Tibial artery (tissue), 4 donors: ENCODE results near the gene ACOX1.

Experiments used
- DNase-seq, 2 donors: peaks; one replicate each; pipeline ENCODE4 v3.0.0-alpha.2; 2019
- H3K27ac ChIP-seq, 2 donors: fragments of 200-600 bp; sonication (generic) in 1 of 2; 1 replicate in 1 of 2; 2 replicates in 1 of 2; pipeline ENCODE4 v1.5.1; 2018 to 2019; ENCODE audit warnings: mild to moderate bottlenecking in 1 of 2
- H3K27me3 ChIP-seq, 2 donors: fragments of 200-600 bp; sonication (generic) in 1 of 2; one replicate each; pipeline versions ENCODE4 v1.5.1 to v1.6.0; 2016 to 2019
- H3K36me3 ChIP-seq, 3 donors: fragments of 200-600 bp; sonication (generic) in 2 of 3; one replicate each; pipeline ENCODE4 v1.5.1; 2016 to 2019; ENCODE audit warnings: mild to moderate bottlenecking in 2 of 3
- H3K4me1 ChIP-seq, 4 donors: fragments of 200-600 bp; sonication (generic) in 2 of 4; 1 replicate in 3 of 4; 2 replicates in 1 of 4; pipeline ENCODE4 v1.5.1; 2016 to 2019
- H3K4me3 ChIP-seq, 2 donors: fragments of 200-600 bp; sonication (generic) in 1 of 2; 1 replicate in 1 of 2; 2 replicates in 1 of 2; pipeline ENCODE4 v1.5.1; 2018 to 2019; ENCODE audit warnings: mild to moderate bottlenecking in 2 of 2
- H3K9me3 ChIP-seq, 3 donors: fragments of 200-600 bp; sonication (generic) in 1 of 3; one replicate each; pipeline ENCODE4 v1.5.1; 2016 to 2019
- intact Hi-C: fragments of 100-400 bp; cut with DNase I; formaldehyde crosslinking; loops from one replicate; pipeline ENCODE4 v1.15.0; 2023; ENCODE audit warnings: low total_unique reads
- TF ChIP-seq, protein P1 (sequence below), 2 experiments: fragments of 200-600 bp in 1 of 2; fragments of 450-650 bp in 1 of 2; IDR thresholded peaks; one replicate each; pipeline ENCODE4 v1.5.1; 2017 to 2019; ENCODE audit warnings: antibody characterized with exemption in 2 of 2, mild to moderate bottlenecking in 1 of 2, moderate library complexity in 1 of 2

ACOX1 gene

DNA sequence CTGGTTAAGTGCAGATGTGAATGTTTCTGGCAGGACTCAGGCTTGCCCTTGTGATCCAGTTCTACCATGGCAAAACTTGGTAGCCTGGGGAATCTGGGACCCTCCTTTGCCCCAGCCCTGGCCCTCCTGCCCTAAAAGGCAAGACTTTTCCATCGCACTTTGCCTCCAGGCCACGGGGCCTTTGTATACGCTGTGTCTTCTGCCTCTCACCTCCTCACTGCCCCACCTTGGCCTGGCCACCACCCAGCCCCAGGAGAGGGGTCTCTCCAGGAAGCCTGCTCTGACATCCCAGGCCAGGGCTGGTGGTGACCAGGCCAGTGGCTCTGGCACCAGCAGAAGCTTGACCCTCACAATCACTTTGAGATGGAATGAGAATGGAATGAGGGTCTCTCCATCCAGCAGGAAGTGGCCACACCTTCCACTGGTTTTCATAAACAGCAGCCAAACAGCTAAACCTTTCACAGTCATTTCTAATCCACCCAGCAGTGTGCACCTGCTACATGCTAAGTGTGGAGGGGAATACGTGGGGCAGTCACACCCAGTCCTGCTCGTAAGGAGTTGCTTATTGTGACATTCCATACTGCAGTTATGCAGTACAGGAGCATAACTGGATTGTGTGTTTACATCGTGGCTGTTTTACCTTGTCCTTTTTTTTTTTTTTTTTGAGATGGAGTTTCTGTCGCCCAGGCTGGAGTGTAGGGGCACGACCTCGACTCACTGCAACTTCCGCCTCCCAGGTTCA is 72.7 kb downstream of the ACOX1 start:
- DNase-seq, result no peak
- TF ChIP-seq, protein P1, sequence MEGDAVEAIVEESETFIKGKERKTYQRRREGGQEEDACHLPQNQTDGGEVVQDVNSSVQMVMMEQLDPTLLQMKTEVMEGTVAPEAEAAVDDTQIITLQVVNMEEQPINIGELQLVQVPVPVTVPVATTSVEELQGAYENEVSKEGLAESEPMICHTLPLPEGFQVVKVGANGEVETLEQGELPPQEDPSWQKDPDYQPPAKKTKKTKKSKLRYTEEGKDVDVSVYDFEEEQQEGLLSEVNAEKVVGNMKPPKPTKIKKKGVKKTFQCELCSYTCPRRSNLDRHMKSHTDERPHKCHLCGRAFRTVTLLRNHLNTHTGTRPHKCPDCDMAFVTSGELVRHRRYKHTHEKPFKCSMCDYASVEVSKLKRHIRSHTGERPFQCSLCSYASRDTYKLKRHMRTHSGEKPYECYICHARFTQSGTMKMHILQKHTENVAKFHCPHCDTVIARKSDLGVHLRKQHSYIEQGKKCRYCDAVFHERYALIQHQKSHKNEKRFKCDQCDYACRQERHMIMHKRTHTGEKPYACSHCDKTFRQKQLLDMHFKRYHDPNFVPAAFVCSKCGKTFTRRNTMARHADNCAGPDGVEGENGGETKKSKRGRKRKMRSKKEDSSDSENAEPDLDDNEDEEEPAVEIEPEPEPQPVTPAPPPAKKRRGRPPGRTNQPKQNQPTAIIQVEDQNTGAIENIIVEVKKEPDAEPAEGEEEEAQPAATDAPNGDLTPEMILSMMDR (IDR thresholded peaks at IDR 0.05), result no peak
- intact Hi-C loops, result loop anchor here (10.0 kb wide), 1 partner anchor 368 kb away; no protein-coding TSS in a partner anchor
- no peaks in the 10 kb centered on the region for H3K9me3 ChIP-seq
- H3K27ac ChIP-seq, result no peak overlapping the region
- peaks cover 0 to 18% (median 10%) of the 10 kb centered on the region in 4 donors for H3K4me1 ChIP-seq
- H3K36me3 ChIP-seq, result peaks cover 7 to 18% (median 16%) of the 10 kb centered on the region in 3 donors
- no peaks in the 10 kb centered on the region for H3K27me3 ChIP-seq
- H3K4me3 ChIP-seq, result no peak overlapping the region

DNA sequence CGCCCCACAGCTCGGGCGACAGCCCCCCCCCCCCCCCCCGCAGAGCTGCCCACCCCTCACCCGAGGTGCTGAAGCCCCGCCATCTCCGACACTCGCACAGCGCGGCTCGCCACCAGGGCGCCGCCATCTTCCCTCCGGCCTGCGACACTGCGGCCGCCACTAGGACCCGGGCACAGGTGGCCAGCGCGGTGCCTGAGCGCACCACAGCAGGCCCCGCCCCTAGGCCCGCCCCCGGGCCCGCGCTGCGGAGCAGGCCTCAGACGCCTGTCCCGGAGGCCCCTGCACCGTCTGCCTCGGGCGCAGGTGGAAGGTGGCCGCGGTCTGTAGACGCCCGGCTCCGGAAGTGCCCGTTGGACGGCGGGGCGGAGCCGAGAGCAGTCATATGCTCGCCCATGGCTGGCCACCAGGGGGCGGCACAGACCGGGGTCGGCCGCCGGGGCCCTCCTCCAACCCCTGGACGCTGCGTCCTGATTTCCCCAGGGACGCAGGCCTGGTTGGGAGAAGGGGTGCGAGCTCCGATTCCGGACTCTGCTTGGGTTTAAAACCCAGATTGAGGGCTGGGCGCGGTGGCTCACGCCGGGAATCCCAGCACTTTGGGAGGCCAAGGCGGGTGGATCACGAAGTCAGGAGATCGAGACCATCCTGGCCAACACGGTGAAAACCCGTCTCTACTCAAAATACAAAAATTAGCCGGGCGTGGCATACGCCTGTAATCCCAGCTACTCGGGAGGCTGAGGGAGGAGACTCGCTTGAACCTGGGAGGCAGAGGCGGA is 74.0 kb downstream of the ACOX1 start, which contains the start of gene MRPL38:
Gene MRPL38, minus strand, starts transcription at position 136 of the 773 bp plus-strand sequence. Its CDS starts 9 bp downstream, at position 127.
- no peaks in the 10 kb centered on the region for H3K9me3 ChIP-seq
- no peaks in the 10 kb centered on the region for H3K27me3 ChIP-seq
- peak within 1 kb of the TSS; percentile 84 to 91 for H3K27ac ChIP-seq
- H3K4me3 ChIP-seq, result peak within 1 kb of the TSS; percentile 75 to 79
- TF ChIP-seq, protein P1 (IDR thresholded peaks at IDR 0.05), result peak; percentile 96 to 100
- peaks cover 14 to 32% (median 30%) of the 10 kb centered on the region in 3 donors for H3K36me3 ChIP-seq
- intact Hi-C loops, result loop anchor here (2.0 to 10.0 kb wide), 2 partner anchors 102 to 370 kb away; no protein-coding TSS in a partner anchor
- peaks cover 0 to 14% (median 8%) of the 10 kb centered on the region in 4 donors for H3K4me1 ChIP-seq
- DNase-seq, result peak; percentile 89 to 96

DNA sequence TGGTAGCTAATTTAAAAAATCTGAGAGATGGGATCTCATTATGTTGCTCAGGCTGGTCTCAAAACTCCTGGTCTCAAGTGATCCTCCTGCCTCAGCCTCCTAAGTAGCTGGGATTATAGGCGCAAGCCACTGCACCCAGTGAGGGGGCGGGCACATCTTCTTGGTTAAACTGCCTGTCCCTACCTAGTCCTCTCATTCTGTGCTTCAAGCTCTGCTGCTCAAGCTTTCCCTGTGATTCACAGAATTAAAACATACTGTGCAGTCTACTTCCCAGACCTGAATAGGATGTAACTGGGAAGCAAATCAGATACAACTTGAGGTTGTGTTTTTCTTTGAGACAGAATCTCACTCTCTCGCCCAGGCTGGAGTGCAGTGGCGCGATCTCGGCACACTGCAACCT is 76.6 kb downstream of the ACOX1 start:
- DNase-seq, result no peak
- peaks cover 0 to 17% (median 9%) of the 10 kb centered on the region in 4 donors for H3K4me1 ChIP-seq
- TF ChIP-seq, protein P1 (IDR thresholded peaks at IDR 0.05), result no peak
- H3K4me3 ChIP-seq, result no peak overlapping the region
- H3K9me3 ChIP-seq, result no peaks in the 10 kb centered on the region
- no peak overlapping the region for H3K27ac ChIP-seq
- H3K27me3 ChIP-seq, result no peaks in the 10 kb centered on the region
- intact Hi-C loops, result loop anchor here (10.0 kb wide), 1 partner anchor 372 kb away; no protein-coding TSS in a partner anchor
- H3K36me3 ChIP-seq, result peaks cover 22 to 53% (median 49%) of the 10 kb centered on the region in 3 donors

DNA sequence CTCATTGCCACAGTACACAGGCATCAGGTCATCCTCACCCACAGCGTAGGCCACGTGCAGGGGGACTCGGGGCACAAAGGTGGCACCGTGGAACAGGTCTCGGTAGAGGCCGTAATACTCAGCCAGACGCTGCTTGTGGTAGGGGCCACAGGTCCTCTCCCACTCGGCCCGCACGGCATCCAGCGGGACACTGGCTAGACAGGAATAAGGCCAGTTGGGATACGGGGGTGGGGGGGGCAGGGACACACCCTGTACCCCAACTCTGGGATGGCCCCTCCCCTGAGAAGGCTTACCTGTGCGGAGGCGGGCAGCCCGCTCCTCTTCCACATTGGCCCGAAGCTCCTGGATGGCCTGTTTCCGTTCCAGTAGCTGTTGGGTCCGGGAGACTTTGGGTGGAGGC is 77.2 kb downstream of the ACOX1 start:
- no peak overlapping the region for H3K27ac ChIP-seq
- no peak overlapping the region for H3K4me3 ChIP-seq
- H3K9me3 ChIP-seq, result no peaks in the 10 kb centered on the region
- DNase-seq, result no peak
- intact Hi-C loops, result loop anchor here (10.0 kb wide), 1 partner anchor 373 kb away; no protein-coding TSS in a partner anchor
- TF ChIP-seq, protein P1 (IDR thresholded peaks at IDR 0.05), result no peak
- peaks cover 22 to 53% (median 49%) of the 10 kb centered on the region in 3 donors for H3K36me3 ChIP-seq
- H3K27me3 ChIP-seq, result no peaks in the 10 kb centered on the region
- H3K4me1 ChIP-seq, result peaks cover 0 to 22% (median 12%) of the 10 kb centered on the region in 4 donors

DNA sequence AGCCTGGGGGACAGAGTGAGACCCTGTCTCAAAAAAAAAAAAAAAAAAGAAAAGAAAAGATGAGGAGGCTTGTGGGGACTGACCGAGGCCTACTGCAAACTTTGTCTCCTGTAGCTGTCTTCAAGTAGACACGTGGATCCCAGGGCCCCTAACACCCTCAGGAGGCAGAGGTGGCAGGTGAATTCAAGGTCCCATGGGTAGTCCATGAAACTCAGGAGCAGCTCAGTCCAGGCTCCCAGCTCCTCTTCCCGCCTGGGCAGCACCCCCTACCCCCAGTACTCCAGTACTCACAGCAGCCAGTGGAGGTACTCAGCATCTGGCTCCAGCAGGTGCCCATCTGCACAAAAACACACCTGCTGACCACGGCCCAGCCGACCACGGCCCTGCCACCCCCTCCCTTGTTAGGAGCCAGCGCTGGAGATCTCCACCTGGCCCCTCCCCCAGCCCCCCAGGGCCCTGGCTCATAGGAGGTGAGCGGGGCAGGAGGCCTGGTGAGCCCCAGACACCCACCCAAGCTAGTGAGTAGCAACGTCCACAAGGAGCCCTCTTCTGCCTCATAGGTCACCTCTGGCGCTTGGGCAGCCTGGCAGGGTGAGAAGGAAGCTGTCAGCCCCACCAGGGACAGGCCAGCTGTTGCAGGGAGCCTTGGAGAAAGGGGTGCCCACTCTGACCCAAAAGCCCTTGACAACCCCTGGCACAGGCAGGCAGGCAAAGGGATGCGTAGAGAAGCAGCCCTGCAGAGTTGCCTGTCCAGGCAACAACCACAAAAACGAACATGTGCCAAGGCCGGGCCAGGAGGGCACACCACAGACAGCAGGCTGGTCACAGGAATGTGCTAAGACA is 78.1 kb downstream of the ACOX1 start:
- no peak for DNase-seq
- intact Hi-C loops, result loop anchor here (10.0 kb wide), 1 partner anchor 374 kb away; no protein-coding TSS in a partner anchor
- peaks cover 22 to 53% (median 49%) of the 10 kb centered on the region in 3 donors for H3K36me3 ChIP-seq
- H3K27me3 ChIP-seq, result no peaks in the 10 kb centered on the region
- TF ChIP-seq, protein P1 (IDR thresholded peaks at IDR 0.05), result no peak
- H3K27ac ChIP-seq, result no peak overlapping the region
- no peaks in the 10 kb centered on the region for H3K9me3 ChIP-seq
- no peak overlapping the region for H3K4me3 ChIP-seq
- peaks cover 0 to 24% (median 14%) of the 10 kb centered on the region in 4 donors for H3K4me1 ChIP-seq
